Mesenteric fat pad (tissue), 1 donor: ENCODE results near the gene ZNF605. TPM values are rescaled to one million over a fixed set of nuclear protein-coding genes. Genes with fewer than 3 reads are reported as not detected.

Source experiments
- total RNA-seq: library from RNA; stranded (reverse); fragmentation: NEBNext Ultra II Directional; extraction: Animal tissue kit (Norgen Biotek cat#: 25700); gene quantifications from one replicate; pipeline ENCODE4 v1.2.1, GENCODE V29; 2021
- donor health status: DM: yes; HTN: yes; CAD: no.

Gene ZNF605
- total RNA-seq, 1 donor from 2014 or later: 8.0 TPM

Other genes starting within 250 kb of the ZNF605 start
- gene PGAM5, start 245.5 kb downstream of the ZNF605 start, total RNA-seq: 33.4 TPM
- gene ANKLE2, start 194.5 kb downstream of the ZNF605 start, total RNA-seq: 79.9 TPM
- gene GOLGA3, start 127.4 kb downstream of the ZNF605 start, total RNA-seq: 78.7 TPM
- gene CHFR, start 68.7 kb downstream of the ZNF605 start, total RNA-seq: 47.0 TPM
- 7.0 TPM for gene ZNF26, start 30.1 kb upstream of the ZNF605 start, total RNA-seq
- 19.2 TPM for gene ZNF84, start 81.2 kb upstream of the ZNF605 start, total RNA-seq
- gene ZNF140, start 124.6 kb upstream of the ZNF605 start, total RNA-seq: 9.1 TPM
- 1.8 TPM for gene ZNF891, start 174.0 kb upstream of the ZNF605 start, total RNA-seq
- 7.4 TPM for gene ZNF10, start 174.3 kb upstream of the ZNF605 start, total RNA-seq
- gene ZNF268, start 225.2 kb upstream of the ZNF605 start, total RNA-seq: 10.8 TPM